Smooth muscle cell (in vitro differentiated cells): Measurements from ENCODE around the gene SCYGR3. TPM values are rescaled to one million over a fixed set of nuclear protein-coding genes. Genes with fewer than 3 reads are reported as not detected.

Experiments used
- DNase-seq: peaks from one replicate; lab custom pipeline; 2025; ENCODE audit not compliant: unreplicated experiment; lab: John Stamatoyannopoulos, UW
- H2AFZ ChIP-seq: fragments of 200-600 bp; sonication (generic); 2 replicates; pipeline ENCODE4 v1.6.0; 2016; ENCODE audit warnings: antibody characterized with exemption, low read depth, mild to moderate bottlenecking
- H3F3A ChIP-seq: fragments of 200-600 bp; sonication (generic); 2 replicates; pipeline ENCODE4 v1.6.0; 2017; ENCODE audit warnings: antibody characterized with exemption, low read depth
- H3K27ac ChIP-seq: fragments of 200-600 bp; sonication (generic); 2 replicates; pipeline ENCODE4 v1.5.1; 2016; ENCODE audit warnings: low read depth, mild to moderate bottlenecking
- H3K27me3 ChIP-seq: fragments of 200-600 bp; sonication (generic); 2 replicates; pipeline ENCODE4 v1.6.1; 2016; ENCODE audit warnings: low read depth, mild to moderate bottlenecking
- H3K36me3 ChIP-seq: fragments of 200-600 bp; sonication (generic); 2 replicates; pipeline ENCODE4 v1.5.1; 2016; ENCODE audit warnings: low read depth
- H3K4me1 ChIP-seq: fragments of 200-600 bp; sonication (generic); 2 replicates; pipeline ENCODE4 v1.5.1; 2016; ENCODE audit warnings: low read depth
- H3K4me2 ChIP-seq: fragments of 200-600 bp; sonication (generic); 2 replicates; pipeline ENCODE4 v1.6.0; 2016; ENCODE audit warnings: mild to moderate bottlenecking
- H3K4me3 ChIP-seq: fragments of 200-600 bp; sonication (generic); 2 replicates; pipeline ENCODE4 v1.5.1; 2016; ENCODE audit warnings: mild to moderate bottlenecking
- H3K79me2 ChIP-seq: fragments of 200-600 bp; sonication (generic); 2 replicates; pipeline ENCODE4 v1.6.0; 2016; ENCODE audit warnings: low read depth, mild to moderate bottlenecking
- H3K9ac ChIP-seq: fragments of 200-600 bp; sonication (generic); 2 replicates; pipeline ENCODE4 v1.6.0; 2016; ENCODE audit warnings: low read depth
- H3K9me3 ChIP-seq: fragments of 200-600 bp; sonication (generic); replicated peaks from 2 replicates; pipeline ENCODE4 v1.5.1; 2016; ENCODE audit warnings: low read depth
- H4K20me1 ChIP-seq: fragments of 200-600 bp; sonication (generic); 2 replicates; pipeline ENCODE4 v1.6.0; 2016; ENCODE audit warnings: low read depth
- CTCF ChIP-seq: fragments of 200-600 bp; sonication (generic); IDR thresholded peaks from 2 replicates; pipeline ENCODE4 v1.5.1; 2017; ENCODE audit warnings: borderline replicate concordance, mild to moderate bottlenecking, antibody characterized with exemption; ENCODE audit not compliant: insufficient read depth, poor library complexity, severe bottlenecking
- WGBS: methylation state at CpG from one replicate; pipeline ENCODE4 v1.1.7; 2016; ENCODE audit warnings: low lambda C conversion rate; 5-methylcytosine and 5-hydroxymethylcytosine counted together
- polyA plus RNA-seq: library from polyadenylated mRNA; unstranded; fragments of >200 nt; fragmentation: Nextera tagmentation; extraction: Ambion mirVana; gene quantifications from 2 replicates; pipeline ENCODE4 v1.2.1, GENCODE V29; 2016
- total RNA-seq: library from RNA; depleted of rRNA; stranded (reverse); fragments of >200 nt; gene quantifications from 2 replicates; pipeline ENCODE4 v1.2.3, GENCODE V29; 2014

SCYGR3 gene
- total and polyA plus RNA-seq, 2 experiments from 2014 or later, result not detected

GRCh38 chr2:227576812-227577211 is 37.8 kb downstream of the SCYGR3 start:
- Histone ChIP-seq H3K36me3 (no peaks in the 10 kb centered on the region), H3K27ac (no peak overlapping the region), H3K4me1 (no peaks in the 10 kb centered on the region), H3K4me3 (no peak overlapping the region), H3K9me3 (no peaks in the 10 kb centered on the region), H3K27me3 (no peaks in the 10 kb centered on the region), H3F3A (peaks cover 4% of the 10 kb centered on the region), H3K79me2 (no peaks in the 10 kb centered on the region), H4K20me1 (no peaks in the 10 kb centered on the region), H3K9ac (no peak overlapping the region), H2AFZ (no peak overlapping the region), H3K4me2 (no peak overlapping the region)
- no peak for DNase-seq
- WGBS, result 82% methylated on average over 2 of the region's 2 CpGs
- TF ChIP-seq CTCF, result no peak

GRCh38 chr2:227576110-227576509 is 38.5 kb downstream of the SCYGR3 start:
- DNase-seq, result no peak
- no peaks in the 10 kb centered on the region for H3K27me3 ChIP-seq
- H2AFZ ChIP-seq, result no peak overlapping the region
- no peak for TF ChIP-seq CTCF
- H4K20me1 ChIP-seq, result no peaks in the 10 kb centered on the region
- no peaks in the 10 kb centered on the region for H3K9me3 ChIP-seq
- H3K36me3 ChIP-seq, result no peaks in the 10 kb centered on the region
- H3K4me3 ChIP-seq, result no peak overlapping the region
- no peak overlapping the region for H3K9ac ChIP-seq
- peaks cover 4% of the 10 kb centered on the region for H3F3A ChIP-seq
- H3K4me1 ChIP-seq, result no peaks in the 10 kb centered on the region
- no peaks in the 10 kb centered on the region for H3K79me2 ChIP-seq
- H3K4me2 ChIP-seq, result no peak overlapping the region
- H3K27ac ChIP-seq, result no peak overlapping the region

- Histone ChIP-seq H3K27me3 (no peaks in the 10 kb centered on the region), H2AFZ (no peak overlapping the region), H3K27ac (peak overlapping the region; percentile 37), H3K4me1 (no peaks in the 10 kb centered on the region), H4K20me1 (no peaks in the 10 kb centered on the region), H3K9me3 (no peaks in the 10 kb centered on the region), H3F3A (peaks cover 21% of the 10 kb centered on the region), H3K36me3 (no peaks in the 10 kb centered on the region), H3K4me3 (no peak overlapping the region), H3K79me2 (no peaks in the 10 kb centered on the region), H3K4me2 (peak overlapping the region; percentile 24), H3K9ac (no peak overlapping the region)
- 24% methylated on average over 1 of the region's 1 CpG for WGBS
- no peak for TF ChIP-seq CTCF
- DNase-seq, result no peak
These were observed 44.0 kb downstream of the SCYGR3 start for GRCh38 chr2:227570615-227571014.

GRCh38 chr2:227568852-227569169 is 45.8 kb downstream of the SCYGR3 start:
- Histone ChIP-seq H3F3A (peaks cover 22% of the 10 kb centered on the region), H3K27me3 (no peaks in the 10 kb centered on the region), H3K36me3 (no peaks in the 10 kb centered on the region), H3K27ac (no peak overlapping the region), H4K20me1 (no peaks in the 10 kb centered on the region), H3K9ac (no peak overlapping the region), H3K9me3 (no peaks in the 10 kb centered on the region), H2AFZ (no peak overlapping the region), H3K4me2 (no peak overlapping the region), H3K79me2 (no peaks in the 10 kb centered on the region), H3K4me3 (no peak overlapping the region), H3K4me1 (no peaks in the 10 kb centered on the region)
- TF ChIP-seq CTCF, result no peak
- 95% methylated on average over 2 of the region's 2 CpGs for WGBS
- no peak for DNase-seq
